ENCODE measurements around the gene DSG1.

Gene DSG1

DNA sequence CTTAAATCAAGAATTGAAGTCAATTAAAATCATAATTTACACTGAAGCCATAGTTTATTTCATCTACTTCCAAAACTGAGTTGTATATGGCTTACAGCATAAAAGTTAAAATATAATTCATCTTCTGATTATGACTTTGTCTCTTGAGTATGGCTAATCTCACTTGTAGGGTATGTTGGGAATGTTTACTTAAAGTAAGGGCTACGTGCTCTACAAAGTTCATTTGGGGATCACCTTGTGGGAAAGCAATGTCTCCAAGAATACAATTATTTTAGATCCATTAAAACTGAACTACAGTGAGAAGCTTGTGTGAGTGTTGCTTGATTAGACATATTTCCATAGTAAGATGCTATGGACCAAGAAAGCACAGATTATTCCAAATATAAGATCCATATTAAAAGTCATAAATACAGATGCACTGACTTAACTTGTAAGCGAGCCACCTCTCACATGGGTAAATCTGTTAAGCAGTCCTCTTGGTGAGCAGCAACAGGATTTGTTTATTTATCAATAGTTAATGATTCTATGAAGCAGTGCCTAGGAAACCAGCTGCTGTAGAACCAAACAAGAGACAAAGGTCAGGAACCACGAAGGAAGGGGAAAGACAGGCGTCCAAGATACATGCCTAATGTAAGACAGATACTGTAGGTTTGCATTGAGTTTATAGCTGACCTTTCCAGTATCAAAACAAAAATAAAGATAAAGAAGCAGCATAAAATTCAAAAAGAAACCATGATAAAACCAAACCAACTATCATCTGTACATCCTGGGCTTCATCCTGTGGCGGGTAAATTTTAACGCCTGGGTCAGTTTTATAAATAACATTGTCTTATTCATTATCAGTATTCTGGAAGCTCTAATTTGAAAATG is 83.4 kb downstream of the DSG1 start:
- in situ Hi-C loops (cut with HindIII; ENCODE audit: low pct_ligation_motif_present, low pct_unique_long_range_greater_than_20kb, low sequenced_read_pairs) = no loop called here
- DNase-seq = no peak

DNA sequence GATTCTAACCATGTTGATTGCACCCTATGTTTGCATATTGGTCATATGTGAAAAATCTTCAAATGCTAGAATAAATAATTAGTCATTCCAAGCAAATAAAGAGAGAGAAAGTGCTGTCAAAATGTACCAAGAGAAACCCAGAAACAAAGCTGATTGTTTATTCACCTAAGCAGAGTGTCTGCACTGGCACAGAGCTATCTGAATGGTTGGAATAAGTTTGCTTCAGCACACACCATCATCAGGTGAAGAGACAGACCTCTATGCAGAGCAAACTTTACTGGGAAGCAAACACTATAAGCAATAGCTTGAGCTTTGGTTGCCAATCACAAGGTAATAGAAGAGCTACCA is 84.0 kb downstream of the DSG1 start:
- in situ Hi-C loops (cut with HindIII; ENCODE audit: low pct_ligation_motif_present, low pct_unique_long_range_greater_than_20kb, low sequenced_read_pairs) = no loop called here
- no peak for DNase-seq

DNA sequence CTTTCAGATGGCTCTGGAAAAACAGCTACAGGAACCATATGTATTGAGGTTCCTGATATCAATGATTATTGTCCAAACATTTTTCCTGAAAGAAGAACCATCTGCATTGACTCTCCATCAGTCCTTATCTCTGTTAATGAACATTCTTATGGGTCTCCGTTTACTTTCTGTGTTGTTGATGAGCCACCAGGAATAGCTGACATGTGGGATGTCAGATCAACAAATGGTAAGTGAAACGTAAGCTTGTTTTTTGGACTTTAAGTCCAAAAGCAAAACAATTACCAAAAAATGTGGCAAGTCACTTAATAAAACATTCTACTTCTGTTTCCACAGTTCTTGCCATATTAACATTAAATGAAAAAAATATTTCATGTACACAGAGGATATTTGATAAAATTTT is 85.4 kb downstream of the DSG1 start:
- no peak for DNase-seq
- in situ Hi-C loops (cut with HindIII; ENCODE audit: low pct_ligation_motif_present, low pct_unique_long_range_greater_than_20kb, low sequenced_read_pairs) = no loop called here
